OCI-LY7 (cell line): ENCODE results near the gene EIF2AK2. TPM values are rescaled to one million over a fixed set of nuclear protein-coding genes. Genes with fewer than 3 reads are reported as not detected.

Experiments
- BruUV-seq: library from RNA; stranded (reverse); fragments of 400-500 nt; replicated peaks from 2 replicates; lab custom pipeline; 2021; lab: Mats Ljungman, UMichigan
- CTCF ChIA-PET: fragments of 300-600 bp; sonication (Branson Sonifier 250); formaldehyde crosslinking; loops from one replicate; lab custom pipeline; 2022; ENCODE audit warnings: antibody characterized with exemption; ENCODE audit not compliant: unreplicated experiment; lab: Charles Lee
- POLR2A ChIA-PET: fragments of 300-600 bp; sonication (Branson Sonifier 250); formaldehyde crosslinking; loops from one replicate; lab custom pipeline; 2022; ENCODE audit warnings: antibody characterized with exemption; lab: Charles Lee
- DNase-seq: peaks from one replicate; pipeline ENCODE4 v3.0.0-alpha.2; 2015; ENCODE audit warnings: low spot score
- H2AFZ ChIP-seq: fragments of 200-600 bp; sonication (generic), shearing (Covaris generic); 2 replicates; pipeline ENCODE4 v1.6.1; 2014; ENCODE audit warnings: mild to moderate bottlenecking, antibody characterized with exemption, low read length, moderate library complexity
- H3K27ac ChIP-seq: fragments of 200-600 bp; sonication (generic); 2 replicates; pipeline ENCODE4 v1.5.1; 2014; ENCODE audit warnings: mixed run types, low read depth, mild to moderate bottlenecking, moderate library complexity, low read length, inconsistent platforms; ENCODE audit not compliant: poor library complexity, severe bottlenecking
- H3K36me3 ChIP-seq: fragments of 200-600 bp; sonication (generic); 2 replicates; pipeline ENCODE4 v1.6.1; 2014; ENCODE audit warnings: mild to moderate bottlenecking, antibody characterized with exemption, low read length, moderate library complexity, mixed read lengths; ENCODE audit not compliant: insufficient read depth
- H3K4me1 ChIP-seq: fragments of 200-600 bp; sonication (generic); 2 replicates; pipeline ENCODE4 v1.5.1; 2014; ENCODE audit warnings: mild to moderate bottlenecking, low read length; ENCODE audit not compliant: insufficient read depth, poor library complexity, severe bottlenecking
- H3K4me2 ChIP-seq: fragments of 200-600 bp; sonication (generic); 2 replicates; pipeline ENCODE4 v1.6.1; 2014; ENCODE audit warnings: mild to moderate bottlenecking, low read length
- H3K4me3 ChIP-seq: fragments of 200-600 bp; sonication (generic); 2 replicates; pipeline ENCODE4 v1.5.1; 2014; ENCODE audit warnings: mild to moderate bottlenecking, low read depth, low read length; ENCODE audit not compliant: poor library complexity, severe bottlenecking
- H3K79me2 ChIP-seq: fragments of 200-600 bp; sonication (generic); 2 replicates; pipeline ENCODE4 v1.6.1; 2016; ENCODE audit warnings: low read depth, mild to moderate bottlenecking, low read length, moderate library complexity, mixed read lengths; ENCODE audit not compliant: insufficient read depth
- H3K9me2 ChIP-seq: fragments of 200-600 bp; sonication (generic); 2 replicates; pipeline ENCODE4 v1.6.1; 2016; ENCODE audit warnings: mild to moderate bottlenecking, low read length, mixed read lengths; ENCODE audit not compliant: insufficient read depth
- H3K9me3 ChIP-seq: fragments of 200-600 bp; sonication (generic); 2 replicates; pipeline ENCODE4 v1.6.1; 2014; ENCODE audit warnings: mild to moderate bottlenecking, mixed run types, low read length, mixed read lengths
- H4K20me1 ChIP-seq: fragments of 200-600 bp; sonication (generic); 2 replicates; pipeline ENCODE4 v1.6.1; 2014; ENCODE audit warnings: mild to moderate bottlenecking, antibody characterized with exemption, low read length, moderate library complexity, mixed read lengths; ENCODE audit not compliant: insufficient read depth
- EZH2phosphoT487 ChIP-seq: fragments of 200-600 bp; sonication (generic); IDR thresholded peaks from 2 replicates; pipeline ENCODE4 v1.6.1; 2018; ENCODE audit warnings: low read depth, borderline replicate concordance, mild to moderate bottlenecking, mixed run types, antibody characterized with exemption, low read length, moderate library complexity, mixed read lengths
- intact Hi-C: fragments of 100-400 bp; cut with micrococcal nuclease; formaldehyde crosslinking; loops from one replicate; pipeline ENCODE4 v1.10.0; 2022; ENCODE audit not compliant: unreplicated experiment
- total RNA-seq, 2 experiments: library from RNA; depleted of rRNA in 1 of 2; stranded (reverse); fragments of >200 nt in 1 of 2; shearing (Covaris generic) in 1 of 2; gene quantifications; 2 replicates each; pipeline ENCODE4 v1.2.3, GENCODE V29; 2014 to 2022
- TF ChIP-seq, protein P1 (sequence below): fragments of 200-600 bp; sonication (generic); conservative IDR thresholded peaks from 2 replicates; pipeline ENCODE4 v1.5.1; 2014; ENCODE audit warnings: mild to moderate bottlenecking, antibody characterized with exemption, low read length, moderate library complexity, mixed read lengths

The EIF2AK2 gene
- total RNA-seq, 2 experiments from 2014 or later, result 3.1 to 3.6 TPM

DNA sequence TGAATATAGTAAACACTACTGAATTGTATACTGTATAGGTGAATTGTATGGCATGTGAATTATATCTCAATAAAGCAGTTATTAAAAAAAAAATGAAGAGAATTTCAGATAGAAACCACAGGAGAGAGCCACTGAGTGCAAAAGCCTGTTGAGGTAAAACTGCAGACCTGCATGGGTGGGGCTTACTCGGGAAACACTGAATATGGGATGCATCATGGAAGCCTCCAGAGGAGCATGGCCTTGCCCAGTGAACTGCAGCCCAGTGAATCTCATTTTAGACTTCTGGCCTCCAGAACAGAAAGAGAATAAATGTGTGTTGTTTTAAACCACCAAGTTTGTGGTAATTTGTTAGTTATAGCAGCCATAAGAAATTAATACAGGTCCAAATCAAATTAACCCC lies 56.7 kb downstream of the EIF2AK2 start:
- POLR2A ChIA-PET, result interaction anchor here (0.6 kb wide), 1 partner anchor 312 kb away, joined by 3 read pairs; no protein-coding TSS in a partner anchor
- CTCF ChIA-PET, result no interaction called here
- intact Hi-C loops, result no loop called here
- Histone ChIP-seq H2AFZ (no peak overlapping the region), H3K9me3 (no peaks in the 10 kb centered on the region), H3K4me1 (no peaks in the 10 kb centered on the region), H4K20me1 (no peaks in the 10 kb centered on the region), H3K4me2 (no peak overlapping the region), H3K4me3 (no peak overlapping the region), H3K9me2 (no peaks in the 10 kb centered on the region), H3K79me2 (no peaks in the 10 kb centered on the region), H3K27ac (no peak overlapping the region), H3K36me3 (peaks cover 43% of the 10 kb centered on the region)
- TF ChIP-seq, protein P1, sequence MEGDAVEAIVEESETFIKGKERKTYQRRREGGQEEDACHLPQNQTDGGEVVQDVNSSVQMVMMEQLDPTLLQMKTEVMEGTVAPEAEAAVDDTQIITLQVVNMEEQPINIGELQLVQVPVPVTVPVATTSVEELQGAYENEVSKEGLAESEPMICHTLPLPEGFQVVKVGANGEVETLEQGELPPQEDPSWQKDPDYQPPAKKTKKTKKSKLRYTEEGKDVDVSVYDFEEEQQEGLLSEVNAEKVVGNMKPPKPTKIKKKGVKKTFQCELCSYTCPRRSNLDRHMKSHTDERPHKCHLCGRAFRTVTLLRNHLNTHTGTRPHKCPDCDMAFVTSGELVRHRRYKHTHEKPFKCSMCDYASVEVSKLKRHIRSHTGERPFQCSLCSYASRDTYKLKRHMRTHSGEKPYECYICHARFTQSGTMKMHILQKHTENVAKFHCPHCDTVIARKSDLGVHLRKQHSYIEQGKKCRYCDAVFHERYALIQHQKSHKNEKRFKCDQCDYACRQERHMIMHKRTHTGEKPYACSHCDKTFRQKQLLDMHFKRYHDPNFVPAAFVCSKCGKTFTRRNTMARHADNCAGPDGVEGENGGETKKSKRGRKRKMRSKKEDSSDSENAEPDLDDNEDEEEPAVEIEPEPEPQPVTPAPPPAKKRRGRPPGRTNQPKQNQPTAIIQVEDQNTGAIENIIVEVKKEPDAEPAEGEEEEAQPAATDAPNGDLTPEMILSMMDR, result no peak
- no peak for TF ChIP-seq EZH2phosphoT487
- no TSS peak for BruUV-seq
- no peak for DNase-seq

DNA sequence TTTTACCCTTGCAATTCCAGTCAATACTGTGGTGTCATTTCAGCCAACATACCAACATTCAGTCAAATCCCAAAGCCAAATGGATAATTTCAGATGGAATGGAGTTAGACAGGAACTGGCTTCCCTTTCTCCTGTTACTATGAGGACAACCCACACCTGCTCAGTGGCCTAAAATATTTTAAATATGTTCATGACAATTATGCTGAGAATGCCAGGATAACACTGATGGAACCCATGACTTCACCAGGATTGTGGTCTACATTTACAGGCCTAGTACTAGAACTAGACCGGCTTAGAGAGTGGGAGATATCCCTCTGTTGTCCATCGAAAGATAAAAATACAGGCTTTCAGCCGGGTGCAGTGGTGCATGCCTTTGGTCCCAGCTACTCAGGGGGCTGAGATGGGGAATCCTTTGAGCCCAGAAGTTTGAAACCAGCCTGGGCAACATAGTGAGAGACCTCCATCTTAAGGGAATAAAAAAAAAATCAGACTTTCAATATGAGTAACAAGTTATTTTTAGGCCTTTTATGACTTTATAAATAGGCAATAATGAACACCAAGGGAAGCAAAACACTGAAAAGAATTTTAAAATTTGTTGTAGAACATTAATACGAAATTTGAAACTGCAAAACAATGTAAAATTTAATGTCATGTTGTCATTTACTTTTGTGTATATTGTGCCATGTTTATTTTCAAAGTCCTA lies 58.2 kb downstream of the EIF2AK2 start:
- no peak overlapping the region for H3K4me3 ChIP-seq
- H3K79me2 ChIP-seq, result no peaks in the 10 kb centered on the region
- DNase-seq, result no peak
- no peaks in the 10 kb centered on the region for H3K9me3 ChIP-seq
- CTCF ChIA-PET, result no interaction called here
- H3K4me1 ChIP-seq, result peaks cover under 1% of the 10 kb centered on the region
- H4K20me1 ChIP-seq, result no peaks in the 10 kb centered on the region
- intact Hi-C loops, result no loop called here
- BruUV-seq, result no TSS peak
- no peak overlapping the region for H3K27ac ChIP-seq
- H3K36me3 ChIP-seq, result peaks cover 58% of the 10 kb centered on the region
- no peak overlapping the region for H3K4me2 ChIP-seq
- TF ChIP-seq, protein P1, result no peak
- no peak for TF ChIP-seq EZH2phosphoT487
- POLR2A ChIA-PET, result no interaction called here
- no peaks in the 10 kb centered on the region for H3K9me2 ChIP-seq
- H2AFZ ChIP-seq, result no peak overlapping the region

DNA sequence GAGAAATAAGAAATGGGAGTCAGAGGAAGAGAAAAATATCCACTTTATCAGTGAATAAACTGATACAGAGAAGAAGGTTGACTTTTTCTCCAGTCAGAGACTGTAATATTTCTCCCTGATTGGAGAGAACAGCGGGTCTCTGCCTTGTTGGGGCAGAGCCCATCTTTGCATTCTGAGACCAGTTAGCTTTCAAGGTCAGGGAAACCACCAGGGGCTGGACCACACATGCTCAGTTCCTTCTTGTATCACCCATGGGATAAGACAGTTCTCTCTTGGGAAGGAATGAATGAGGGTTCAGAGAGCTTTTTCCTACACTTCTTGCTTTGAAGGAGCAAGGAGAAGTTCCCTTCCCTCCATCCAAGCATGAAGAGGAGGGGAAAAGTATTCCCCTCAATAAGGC lies 60.2 kb downstream of the EIF2AK2 start:
- ChIA-PET POLR2A (interaction anchor here (0.7 to 1.5 kb wide), 2 partner anchors 11 to 625 kb away, joined by 3 to 8 read pairs; partner anchors contain the start of genes GPATCH11 and HEATR5B), CTCF (no interaction called here)
- H3K79me2 ChIP-seq, result peaks cover 10% of the 10 kb centered on the region; the same call in 1 of the 2 replicates
- peaks cover 6% of the 10 kb centered on the region; the same call in 1 of the 2 replicates for H3K9me3 ChIP-seq
- BruUV-seq, result TSS peak; percentile 54
- no peak for DNase-seq
- H2AFZ ChIP-seq, result no peak overlapping the region
- H4K20me1 ChIP-seq, result no peaks in the 10 kb centered on the region
- H3K4me1 ChIP-seq, result peaks cover 16% of the 10 kb centered on the region
- H3K4me3 ChIP-seq, result no peak overlapping the region
- peaks cover 69% of the 10 kb centered on the region for H3K36me3 ChIP-seq
- no peak for TF ChIP-seq EZH2phosphoT487
- TF ChIP-seq, protein P1, result no peak
- H3K9me2 ChIP-seq, result no peaks in the 10 kb centered on the region
- intact Hi-C loops, result no loop called here
- H3K4me2 ChIP-seq, result no peak overlapping the region
- H3K27ac ChIP-seq, result no peak overlapping the region
